ENCODE results near the gene FOXD2.

The FOXD2 gene

DNA sequence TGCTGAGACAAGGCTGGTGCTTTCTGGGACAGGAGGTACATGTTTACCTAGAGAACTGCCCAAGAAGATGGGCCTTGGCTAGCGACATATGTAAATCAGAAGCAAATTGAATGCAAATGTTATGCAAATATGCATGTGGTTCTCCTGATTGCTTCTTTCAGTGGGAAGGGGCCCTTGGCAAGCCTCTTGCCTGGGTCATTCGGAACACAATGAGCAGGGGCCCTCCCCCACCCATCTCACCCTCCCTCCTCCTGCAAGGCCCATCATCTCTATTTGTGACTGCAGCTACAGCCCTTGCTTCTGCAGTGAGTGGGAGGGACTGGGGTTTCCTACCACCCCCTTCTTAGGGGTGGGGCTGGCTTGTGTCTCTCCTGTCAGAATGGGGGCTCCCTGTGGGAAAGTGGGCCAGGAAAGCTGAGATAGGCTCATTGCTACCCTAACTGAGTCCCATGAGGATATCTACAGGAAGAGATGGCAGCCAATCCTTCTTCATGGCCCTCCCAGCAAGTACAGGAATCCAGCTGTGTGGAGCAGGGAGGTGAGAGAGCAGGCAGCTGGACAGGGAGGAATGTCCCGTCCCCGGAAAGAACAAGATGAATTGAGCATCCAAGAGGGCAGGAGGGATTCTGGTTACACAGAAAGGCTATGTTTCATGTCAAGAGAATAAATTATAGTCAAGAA lies 31.0 kb downstream of the FOXD2 start:
- no peak for DNase-seq (ENCODE audit: low spot score)

DNA sequence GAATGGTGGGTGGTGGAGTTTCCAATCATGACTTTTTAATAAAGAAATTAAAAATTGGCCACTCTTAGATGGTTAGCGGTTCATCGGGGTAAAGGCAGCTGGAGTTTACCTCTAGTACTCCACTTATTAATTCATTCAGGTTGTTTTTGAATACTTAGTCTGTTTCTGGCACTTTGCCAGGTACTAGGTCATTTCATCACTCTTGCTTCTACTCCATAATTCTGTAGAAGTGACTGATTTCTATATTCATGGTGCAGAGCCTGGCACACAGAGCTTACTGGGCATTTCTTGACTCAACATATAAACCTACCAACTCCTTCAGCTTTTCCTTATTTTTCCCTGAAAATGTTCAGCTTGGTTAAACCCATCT lies 31.5 kb downstream of the FOXD2 start:
- no peak for DNase-seq (ENCODE audit: low spot score)

DNA sequence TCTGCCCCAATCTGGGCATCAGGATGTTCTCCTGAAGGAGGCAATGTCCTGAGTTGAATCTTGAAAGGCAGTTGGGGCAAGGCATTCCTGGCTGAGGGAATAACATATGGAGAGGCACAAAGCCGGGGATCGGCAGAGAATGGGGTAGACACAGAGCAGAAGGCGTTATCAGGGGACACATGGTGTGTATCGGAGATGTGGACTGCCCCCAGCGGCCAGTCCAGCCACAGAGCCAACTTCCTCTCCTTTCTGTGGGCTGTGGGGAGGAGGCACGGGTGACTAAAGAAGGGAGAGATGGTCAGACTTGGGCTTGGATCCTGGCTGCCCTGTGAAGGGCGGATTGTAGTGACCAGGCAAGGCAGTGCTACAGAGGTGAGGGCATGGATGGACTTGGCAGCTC lies 32.1 kb downstream of the FOXD2 start:
- no peak for DNase-seq (ENCODE audit: low spot score)

DNA sequence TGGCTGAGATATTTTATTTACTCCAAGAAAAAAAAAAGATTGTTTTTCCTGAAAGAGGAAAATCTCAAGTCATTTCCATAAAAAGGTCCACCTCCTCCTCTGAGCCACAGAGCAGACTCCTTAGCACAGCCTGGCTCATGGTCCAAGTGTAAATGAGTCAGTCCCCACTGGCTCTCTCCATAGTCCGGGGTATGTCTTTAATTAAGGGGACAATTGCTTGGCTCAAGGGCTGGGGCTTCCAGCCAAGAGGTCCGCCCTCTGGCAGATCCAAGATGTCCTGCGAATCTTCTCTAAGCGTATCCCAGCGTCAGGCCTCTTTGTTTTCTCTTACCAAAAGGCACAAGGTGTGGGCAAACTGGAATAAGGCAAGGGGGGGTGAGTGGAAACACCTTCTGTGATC lies 33.3 kb downstream of the FOXD2 start:
- DNase-seq (ENCODE audit: low spot score), result no peak

DNA sequence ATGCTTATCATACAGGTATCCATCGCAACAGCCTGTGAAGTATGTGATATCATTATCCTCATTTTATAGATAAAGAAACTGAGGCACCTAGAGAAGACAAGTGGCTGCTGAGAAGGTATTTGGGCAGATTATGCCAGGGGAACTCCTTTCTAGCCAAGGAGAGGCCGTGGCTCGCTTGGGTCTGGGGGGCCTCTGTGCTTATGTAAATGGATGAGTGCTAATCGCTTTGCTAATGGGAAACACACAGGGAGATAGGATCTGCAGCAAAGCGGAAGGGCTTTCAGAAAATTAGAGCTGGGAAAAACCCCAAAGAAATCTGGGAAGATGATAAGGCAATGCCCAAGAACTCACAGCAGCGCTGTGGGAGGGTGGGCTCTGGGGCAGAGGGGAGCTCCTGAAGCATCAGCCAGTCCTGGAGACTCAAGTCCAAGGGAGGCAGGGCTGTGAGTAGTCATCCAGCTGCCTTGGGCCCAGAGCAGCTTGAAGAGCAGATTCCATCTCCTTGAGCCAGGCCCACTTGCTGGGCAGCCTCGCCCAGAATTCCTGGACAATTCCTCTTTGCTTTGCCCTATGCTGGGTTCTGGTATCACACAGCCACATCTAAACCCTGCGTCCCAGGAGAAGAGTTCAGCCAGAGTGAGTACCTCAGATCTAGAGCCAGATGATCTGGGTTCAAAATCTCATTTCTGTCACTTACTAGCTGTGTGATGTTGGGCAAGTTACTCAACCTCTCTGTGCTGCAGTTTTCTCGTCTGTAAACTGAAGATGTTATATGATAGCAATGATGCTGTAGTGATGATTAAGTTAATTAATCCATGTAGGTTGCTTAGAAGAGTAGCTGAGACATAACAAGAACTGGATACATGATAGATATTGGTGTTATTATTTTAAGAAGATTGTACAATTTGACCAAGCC lies 36.7 kb downstream of the FOXD2 start:
- DNase-seq (ENCODE audit: low spot score), result no peak

- DNase-seq (ENCODE audit: low spot score), result no peak
These were observed 39.8 kb downstream of the FOXD2 start for GRCh38 chr1:47477595-47478080.

- DNase-seq (ENCODE audit: low spot score), result no peak
These were observed 40.2 kb downstream of the FOXD2 start for GRCh38 chr1:47478090-47478489.

DNA sequence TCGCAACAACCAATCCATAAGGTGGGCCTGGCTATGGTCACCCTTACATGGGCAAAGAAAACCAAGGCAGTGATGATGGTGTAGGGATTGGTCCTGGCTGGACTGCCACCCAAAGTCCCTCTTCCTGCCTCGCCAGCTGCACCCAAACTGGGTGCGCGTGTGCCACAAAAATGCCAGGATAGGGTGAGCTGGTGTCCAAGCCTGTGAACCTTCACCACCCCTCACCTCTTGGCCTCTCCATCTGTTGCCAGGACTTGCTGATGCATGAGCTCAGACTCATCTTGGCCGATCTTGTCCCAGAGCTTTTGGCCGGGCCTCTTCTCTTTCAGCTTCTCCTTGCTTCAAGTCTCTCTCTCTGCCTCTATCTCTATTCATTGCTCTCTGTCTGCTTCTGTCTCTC lies 41.8 kb downstream of the FOXD2 start:
- DNase-seq (ENCODE audit: low spot score), result no peak

DNA sequence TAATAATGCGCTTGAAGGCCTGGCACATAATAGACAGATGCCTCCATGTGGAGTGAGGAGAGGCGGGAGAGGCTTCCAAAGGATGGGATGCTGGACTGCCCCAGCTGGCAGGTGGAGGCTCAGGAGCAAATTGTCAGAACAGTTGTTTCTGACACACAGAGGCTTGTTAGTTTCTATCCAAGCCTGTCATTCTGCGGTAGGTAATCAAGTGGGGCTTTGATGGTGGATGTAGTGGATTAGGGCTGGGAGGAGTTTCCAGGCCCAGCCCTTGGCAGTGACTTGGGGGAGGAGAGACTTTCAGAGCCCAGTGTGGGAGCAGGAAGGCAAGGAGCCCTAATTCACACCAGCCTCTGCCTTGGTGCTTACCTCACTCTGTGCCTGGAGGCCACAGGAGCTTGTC lies 44.1 kb downstream of the FOXD2 start:
- no peak for DNase-seq (ENCODE audit: low spot score)

GRCh38 chr1:47482786-47483185 lies 44.9 kb downstream of the FOXD2 start:
- DNase-seq (ENCODE audit: low spot score), result no peak

DNA sequence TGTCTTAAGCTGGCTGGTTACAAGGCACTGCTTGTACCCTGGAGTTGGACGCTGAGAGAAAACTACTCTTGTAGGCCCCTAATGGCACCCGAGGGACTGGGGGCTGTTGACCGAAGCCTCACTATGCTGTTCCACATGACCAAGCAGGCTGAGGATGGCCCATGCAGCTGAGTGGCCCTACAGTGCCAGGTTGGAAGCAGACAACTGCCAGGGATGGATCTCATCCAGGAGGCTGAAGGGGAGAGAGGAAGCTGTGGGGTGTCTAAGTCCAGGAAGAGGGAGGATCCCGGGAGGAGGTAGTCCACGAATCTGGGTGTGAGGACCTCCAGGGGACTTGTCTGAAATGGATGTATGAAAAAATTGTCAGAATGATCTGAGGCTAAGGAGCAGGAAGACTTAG lies 45.8 kb downstream of the FOXD2 start:
- DNase-seq (ENCODE audit: low spot score), result no peak

GRCh38 chr1:47485817-47486216 lies 48.0 kb downstream of the FOXD2 start:
- no peak for DNase-seq (ENCODE audit: low spot score)

GRCh38 chr1:47487332-47487731 lies 49.5 kb downstream of the FOXD2 start:
- no peak for DNase-seq (ENCODE audit: low spot score)

- no peak for DNase-seq (ENCODE audit: low spot score)
These were observed 50.1 kb downstream of the FOXD2 start for GRCh38 chr1:47487850-47488450.
